ENCODE results near the gene CEND1. TPM values are rescaled to one million over a fixed set of nuclear protein-coding genes. Genes with fewer than 3 reads are reported as not detected.

Gene CEND1
- polyA plus RNA-seq, 1 experiment, result 0.55 TPM

DNA sequence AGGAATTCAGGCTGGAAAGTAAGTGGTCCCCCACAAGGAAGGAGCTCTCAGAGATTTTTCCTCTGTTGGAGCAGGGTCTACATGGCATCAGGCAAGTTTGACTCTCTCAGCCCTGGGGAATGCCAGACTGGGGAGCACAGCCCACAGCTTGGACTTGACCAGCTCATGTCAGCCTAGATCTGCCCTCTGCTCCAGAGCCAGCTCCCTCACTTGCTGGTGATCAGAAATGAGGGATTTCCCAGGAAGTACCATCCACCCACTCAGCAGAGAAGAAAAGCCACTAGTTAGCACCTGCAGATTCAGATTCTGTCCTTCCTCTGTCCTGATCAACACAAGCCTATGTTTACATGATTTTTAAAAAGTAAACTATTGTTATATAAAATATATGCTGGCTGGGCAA lies 29.7 kb downstream of the CEND1 start:
- TF ChIP-seq, protein P1, sequence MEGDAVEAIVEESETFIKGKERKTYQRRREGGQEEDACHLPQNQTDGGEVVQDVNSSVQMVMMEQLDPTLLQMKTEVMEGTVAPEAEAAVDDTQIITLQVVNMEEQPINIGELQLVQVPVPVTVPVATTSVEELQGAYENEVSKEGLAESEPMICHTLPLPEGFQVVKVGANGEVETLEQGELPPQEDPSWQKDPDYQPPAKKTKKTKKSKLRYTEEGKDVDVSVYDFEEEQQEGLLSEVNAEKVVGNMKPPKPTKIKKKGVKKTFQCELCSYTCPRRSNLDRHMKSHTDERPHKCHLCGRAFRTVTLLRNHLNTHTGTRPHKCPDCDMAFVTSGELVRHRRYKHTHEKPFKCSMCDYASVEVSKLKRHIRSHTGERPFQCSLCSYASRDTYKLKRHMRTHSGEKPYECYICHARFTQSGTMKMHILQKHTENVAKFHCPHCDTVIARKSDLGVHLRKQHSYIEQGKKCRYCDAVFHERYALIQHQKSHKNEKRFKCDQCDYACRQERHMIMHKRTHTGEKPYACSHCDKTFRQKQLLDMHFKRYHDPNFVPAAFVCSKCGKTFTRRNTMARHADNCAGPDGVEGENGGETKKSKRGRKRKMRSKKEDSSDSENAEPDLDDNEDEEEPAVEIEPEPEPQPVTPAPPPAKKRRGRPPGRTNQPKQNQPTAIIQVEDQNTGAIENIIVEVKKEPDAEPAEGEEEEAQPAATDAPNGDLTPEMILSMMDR (IDR thresholded peaks at IDR 0.05; ENCODE audit: low read depth, low read length), result no peak
- Histone ChIP-seq H3K4me3 (ENCODE audit: low read depth, low read length) (no peak overlapping the region), H3K27me3 (ENCODE audit: control insufficient read depth, insufficient read depth, low read length) (no peaks in the 10 kb centered on the region), H3K27ac (ENCODE audit: low read depth, low read length) (no peak overlapping the region), H3K9me3 (ENCODE audit: control insufficient read depth, insufficient read depth, low read length) (no peaks in the 10 kb centered on the region; the same call in 1 of the 2 replicates)
- ChIA-PET CTCF (interaction anchor here (0.6 kb wide), 1 partner anchor 59 kb away, joined by 6 read pairs; no protein-coding TSS in a partner anchor), POLR2A (interaction anchor here (0.8 kb wide), 1 partner anchor 12 kb away, joined by 6 read pairs; the partner anchor contains the start of gene TALDO1)
- no peak for DNase-seq (ENCODE audit: low read depth, low spot score)

- H3K9me3 ChIP-seq (ENCODE audit: control insufficient read depth, insufficient read depth, low read length), result no peaks in the 10 kb centered on the region; the same call in 1 of the 2 replicates
- H3K4me3 ChIP-seq (ENCODE audit: low read depth, low read length), result no peak overlapping the region
- ChIA-PET POLR2A (interaction anchor here (0.7 kb wide), 2 partner anchors 80 to 85 kb away, joined by 8 to 11 read pairs; no protein-coding TSS in a partner anchor), CTCF (interaction anchor here (0.9 kb wide), 1 partner anchor 8 kb away, joined by 3 read pairs; no protein-coding TSS in a partner anchor)
- no peak for DNase-seq (ENCODE audit: low read depth, low spot score)
- H3K27ac ChIP-seq (ENCODE audit: low read depth, low read length), result no peak overlapping the region
- TF ChIP-seq, protein P1 (IDR thresholded peaks at IDR 0.05; ENCODE audit: low read depth, low read length), result no peak
- no peaks in the 10 kb centered on the region for H3K27me3 ChIP-seq (ENCODE audit: control insufficient read depth, insufficient read depth, low read length)
Measured at GRCh38 chr11:749731-750130, 40.2 kb downstream of the CEND1 start.

DNA sequence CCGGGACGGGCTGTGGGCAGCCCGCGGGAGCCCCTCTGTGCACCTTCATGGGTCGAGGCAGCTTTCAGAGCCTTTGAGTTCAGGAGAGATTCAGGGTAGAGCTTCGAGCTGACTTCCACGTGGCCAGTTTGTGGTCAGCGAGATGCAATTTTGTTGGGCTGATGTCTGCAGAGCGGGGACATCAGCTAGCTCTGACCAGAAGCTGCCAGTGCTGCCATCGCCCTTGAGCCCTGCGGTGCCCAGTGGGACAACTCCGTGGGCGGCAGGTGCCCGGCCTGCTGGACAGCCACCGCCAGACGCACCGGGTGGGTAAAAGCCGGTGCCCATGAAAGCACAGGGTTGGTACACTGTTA lies 41.9 kb downstream of the CEND1 start:
- Histone ChIP-seq H3K27ac (ENCODE audit: low read depth, low read length) (peak overlapping the region; percentile 74), H3K27me3 (ENCODE audit: control insufficient read depth, insufficient read depth, low read length) (no peaks in the 10 kb centered on the region), H3K4me3 (ENCODE audit: low read depth, low read length) (peak overlapping the region; percentile 81), H3K9me3 (ENCODE audit: control insufficient read depth, insufficient read depth, low read length) (no peaks in the 10 kb centered on the region; the same call in 1 of the 2 replicates)
- TF ChIP-seq, protein P1 (IDR thresholded peaks at IDR 0.05; ENCODE audit: low read depth, low read length), result no peak
- CTCF ChIA-PET, result interaction anchor here (0.9 to 1.1 kb wide), 2 partner anchors 20 to 86 kb away, joined by 3 to 4 read pairs; no protein-coding TSS in a partner anchor
- no peak for DNase-seq (ENCODE audit: low read depth, low spot score)
- POLR2A ChIA-PET, result interaction anchor here (0.6 to 2.3 kb wide), 5 partner anchors 9 to 1362 kb away, joined by 3 to 10 read pairs (median 6); partner anchors contain the start of genes DEAF1 and TMEM80

DNA sequence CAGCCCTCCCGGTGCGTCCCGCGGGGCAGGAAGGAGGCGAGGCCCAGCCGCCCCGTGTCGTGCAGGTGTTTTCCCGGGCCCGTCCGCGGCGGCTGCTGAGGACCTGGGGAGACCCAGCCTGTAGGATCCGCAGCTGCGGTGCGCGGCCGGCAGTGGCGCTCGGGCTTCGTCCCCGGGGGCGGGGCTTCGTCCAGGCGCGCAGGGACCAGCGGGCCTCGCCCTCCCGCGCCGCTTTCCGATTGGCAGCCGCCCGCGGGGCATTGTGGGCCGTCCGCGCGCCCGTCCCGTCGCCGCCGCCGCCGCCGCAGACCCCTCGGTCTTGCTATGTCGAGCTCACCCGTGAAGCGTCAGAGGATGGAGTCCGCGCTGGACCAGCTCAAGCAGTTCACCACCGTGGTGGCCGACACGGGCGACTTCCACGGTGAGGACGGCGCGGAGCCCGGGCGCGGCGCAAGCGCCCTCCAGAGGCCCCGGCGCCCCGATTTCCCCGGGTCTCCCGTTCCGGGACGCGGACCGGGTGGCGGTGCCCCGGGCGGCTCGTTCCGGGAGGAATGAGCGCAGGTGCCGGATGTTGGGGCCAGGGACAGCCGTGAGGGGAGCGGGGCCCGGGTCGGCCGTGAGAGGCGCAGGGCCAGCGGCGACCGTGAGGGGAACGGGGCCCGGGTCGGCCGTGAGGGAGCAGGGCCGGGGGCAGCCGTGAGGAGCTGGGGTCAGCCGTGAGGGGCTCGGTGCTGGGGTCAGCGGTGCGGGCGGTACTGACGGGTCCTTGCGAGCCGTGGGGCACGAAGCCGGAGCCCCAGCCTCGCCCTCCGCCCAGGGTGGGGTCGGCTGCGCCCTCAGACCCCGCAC lies 42.5 kb downstream of the CEND1 start, which contains the start of gene TALDO1:
Gene TALDO1 (plus strand): TSS at position 307 of the 849 bp plus-strand sequence. CDS start 18 bp downstream, at position 325.
- peak within 1 kb of the TSS; percentile 74 for H3K27ac ChIP-seq (ENCODE audit: low read depth, low read length)
- peak; percentile 37 for DNase-seq (ENCODE audit: low read depth, low spot score)
- ChIA-PET POLR2A (interaction anchor here (0.8 to 2.3 kb wide), 5 partner anchors 10 to 52 kb away, joined by 3 to 10 read pairs (median 3); partner anchors contain the start of genes DEAF1 and TMEM80), CTCF (interaction anchor here (0.9 to 1.1 kb wide), 2 partner anchors 19 to 86 kb away, joined by 3 to 4 read pairs; no protein-coding TSS in a partner anchor)
- TF ChIP-seq, protein P1 (IDR thresholded peaks at IDR 0.05; ENCODE audit: low read depth, low read length), result peak; percentile 1; the same call in 1 of the 2 replicates
- H3K4me3 ChIP-seq (ENCODE audit: low read depth, low read length), result peak within 1 kb of the TSS; percentile 81
- H3K9me3 ChIP-seq (ENCODE audit: control insufficient read depth, insufficient read depth, low read length), result no peaks in the 10 kb centered on the region; the same call in 1 of the 2 replicates
- H3K27me3 ChIP-seq (ENCODE audit: control insufficient read depth, insufficient read depth, low read length), result no peaks in the 10 kb centered on the region

All from AG04450 (cell line).